ENCODE results near the gene FBXO2.

The FBXO2 gene, protein sequence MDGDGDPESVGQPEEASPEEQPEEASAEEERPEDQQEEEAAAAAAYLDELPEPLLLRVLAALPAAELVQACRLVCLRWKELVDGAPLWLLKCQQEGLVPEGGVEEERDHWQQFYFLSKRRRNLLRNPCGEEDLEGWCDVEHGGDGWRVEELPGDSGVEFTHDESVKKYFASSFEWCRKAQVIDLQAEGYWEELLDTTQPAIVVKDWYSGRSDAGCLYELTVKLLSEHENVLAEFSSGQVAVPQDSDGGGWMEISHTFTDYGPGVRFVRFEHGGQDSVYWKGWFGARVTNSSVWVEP

DNA sequence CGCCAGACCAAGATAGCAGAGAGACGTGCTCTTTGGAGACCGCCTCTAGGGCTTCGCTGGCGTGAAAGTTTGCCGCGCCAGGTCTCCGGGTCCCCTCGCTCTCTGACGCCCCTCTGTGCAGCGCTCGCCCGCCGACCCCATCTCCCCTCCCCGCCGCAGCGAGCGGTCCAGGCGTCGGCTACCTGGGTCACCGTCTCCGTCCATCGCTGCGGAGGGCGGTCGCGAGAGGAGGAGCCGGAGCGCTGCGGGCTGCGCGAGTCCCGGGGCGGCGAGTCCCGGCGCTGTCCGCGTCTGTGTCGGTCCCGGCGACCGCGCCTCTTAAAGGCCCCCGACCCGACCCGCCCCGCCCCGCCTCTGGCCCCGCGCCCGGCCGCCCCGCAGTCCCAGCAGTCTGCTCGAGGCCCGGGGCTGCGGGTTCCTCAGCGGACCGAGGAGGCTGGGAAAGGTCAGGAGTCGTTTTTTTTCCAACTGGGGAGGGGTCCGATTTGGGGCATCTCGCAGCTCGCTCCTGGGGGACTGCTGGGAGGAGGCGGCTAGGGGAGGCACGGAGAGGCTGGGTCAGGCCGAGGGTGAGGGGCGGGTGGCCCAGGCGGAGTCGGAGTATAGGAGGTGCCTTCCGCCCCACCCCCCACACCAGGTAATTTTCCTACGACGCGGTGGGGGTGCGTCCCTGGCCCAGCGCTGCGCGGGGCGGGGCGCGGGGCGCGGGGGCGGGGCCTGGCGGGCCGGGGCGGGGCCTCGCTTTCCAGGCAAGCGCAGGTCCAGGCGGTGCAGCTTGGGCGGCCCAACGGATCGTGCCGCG is at the start of gene FBXO2, which contains the start of gene FBXO44:
Gene FBXO2, minus strand, starts transcription at position 293 of the 802 bp plus-strand sequence. Its CDS starts 89 bp downstream, at position 204.
Gene FBXO44, plus strand, starts transcription at position 741 of the 802 bp plus-strand sequence. CDS start 959 bp downstream, outside the sequence.
- Mint-ChIP-seq H3K36me3 (ENCODE audit: low read depth) (peaks cover 2% of the 10 kb centered on the region), H3K27ac (no peak within 1 kb of the TSS), H3K4me3 (peak within 1 kb of the TSS; percentile 76), H3K9me3 (no peaks in the 10 kb centered on the region), H3K4me1 (ENCODE audit: low read depth) (peaks cover 18% of the 10 kb centered on the region), H3K27me3 (ENCODE audit: low read depth) (peaks cover 18% of the 10 kb centered on the region)

DNA sequence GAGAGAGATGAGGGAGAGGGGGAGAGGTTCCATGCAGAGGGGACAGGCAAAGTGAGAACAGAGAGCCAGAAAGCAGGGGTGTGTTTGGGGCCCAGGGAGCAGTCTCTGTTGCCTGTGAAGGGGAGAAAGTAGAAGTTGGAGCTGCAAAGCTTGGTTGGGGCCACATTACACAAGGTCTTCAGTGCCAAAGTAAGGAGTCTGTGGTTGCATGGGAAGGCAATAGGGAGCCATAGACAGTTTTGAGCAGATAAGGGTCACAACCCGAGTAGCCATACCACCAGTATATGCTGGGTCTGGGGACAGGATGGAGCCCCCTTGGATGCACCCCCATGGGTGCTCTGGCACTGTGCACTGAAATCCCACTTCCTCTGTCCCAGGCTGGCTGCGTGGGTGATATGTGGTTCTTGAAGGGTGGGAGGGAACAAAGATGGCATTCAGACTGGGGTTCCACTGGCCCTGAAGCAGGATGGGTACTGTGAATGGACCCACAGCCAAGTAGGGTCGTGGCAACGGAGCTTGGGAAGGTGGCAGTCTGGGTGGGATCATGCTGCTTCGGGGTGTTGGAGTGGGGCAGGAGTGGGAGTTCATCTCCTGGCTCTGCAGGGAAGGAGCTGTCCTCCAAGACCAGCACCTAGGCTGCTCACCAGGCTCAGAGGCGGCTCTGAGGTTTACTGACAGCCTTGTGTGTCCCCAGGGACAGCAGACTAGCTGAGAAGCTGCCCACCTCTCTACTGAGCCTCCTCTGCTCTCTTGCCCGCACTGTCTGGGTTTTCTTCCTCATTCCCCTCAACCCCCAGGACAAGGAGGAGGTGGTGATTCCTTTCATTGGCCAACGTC is 49.3 kb upstream of the FBXO2 start:
- H3K27ac Mint-ChIP-seq: no peak overlapping the region
- no peaks in the 10 kb centered on the region for H3K9me3 Mint-ChIP-seq
- H3K4me1 Mint-ChIP-seq (ENCODE audit: low read depth): no peaks in the 10 kb centered on the region

DNA sequence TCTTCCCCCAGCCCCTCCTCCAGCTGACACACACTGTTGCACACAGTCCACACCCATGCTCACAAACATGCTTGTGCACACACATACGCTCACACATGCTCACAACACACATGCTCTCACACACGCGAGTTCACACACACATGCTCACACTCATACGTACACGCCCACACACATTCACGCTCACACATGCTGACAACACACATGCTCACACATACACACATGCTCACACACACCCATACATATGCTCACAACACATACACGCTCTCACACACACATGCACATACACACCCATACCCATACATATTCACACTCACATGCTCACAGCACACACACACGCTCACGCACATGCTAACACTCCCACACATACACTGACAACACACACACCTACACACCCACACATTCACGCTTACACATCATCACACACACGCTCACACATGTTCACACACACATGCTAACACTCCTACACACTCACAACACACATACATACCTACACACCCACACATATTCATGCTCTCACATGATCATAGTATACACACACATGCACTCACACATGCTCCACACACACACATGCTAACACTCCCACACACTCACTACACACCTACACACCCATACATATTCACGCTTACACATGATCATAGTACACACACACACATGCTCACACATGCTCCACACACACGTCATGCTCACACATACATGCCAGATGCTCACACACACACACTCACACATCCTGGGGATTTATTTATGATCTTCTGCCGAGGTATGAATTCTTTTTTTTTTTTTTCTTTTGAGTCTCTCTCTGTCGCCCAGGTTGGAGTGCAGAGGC is 48.0 kb upstream of the FBXO2 start:
- no peak overlapping the region for H3K27ac Mint-ChIP-seq
- no peak overlapping the region for H3K4me3 Mint-ChIP-seq
- H3K9me3 Mint-ChIP-seq: no peaks in the 10 kb centered on the region
- H3K4me1 Mint-ChIP-seq (ENCODE audit: low read depth): no peaks in the 10 kb centered on the region
- peaks cover 15% of the 10 kb centered on the region for H3K27me3 Mint-ChIP-seq (ENCODE audit: low read depth)
- no peaks in the 10 kb centered on the region for H3K36me3 Mint-ChIP-seq (ENCODE audit: low read depth)

More for the DNA sequence above, 49.3 kb upstream of the FBXO2 start:
- Mint-ChIP-seq H3K27me3 (ENCODE audit: low read depth) (peaks cover 10% of the 10 kb centered on the region), H3K36me3 (ENCODE audit: low read depth) (no peaks in the 10 kb centered on the region), H3K4me3 (no peak overlapping the region)

DNA sequence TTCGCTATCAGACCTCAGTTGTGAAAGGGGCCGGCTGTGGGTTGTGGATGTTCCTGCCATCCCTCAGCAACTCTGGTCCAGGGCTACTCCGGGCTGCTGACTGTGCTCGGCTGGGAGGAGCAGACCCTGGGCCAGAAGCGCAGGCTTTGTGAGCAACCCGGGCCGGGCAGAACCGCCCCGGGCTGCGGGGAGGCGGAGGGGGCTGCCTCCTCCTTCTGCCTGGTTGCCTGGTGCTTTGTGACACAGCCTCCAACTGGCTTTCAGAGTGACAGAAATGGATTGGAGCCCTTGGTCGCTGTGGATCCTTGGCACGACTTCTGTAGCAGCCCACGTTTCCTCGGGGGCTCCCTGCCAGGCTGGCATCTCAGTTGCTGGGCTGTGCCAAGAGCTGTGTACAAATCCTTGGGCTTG is 47.3 kb upstream of the FBXO2 start:
- Mint-ChIP-seq H3K9me3 (no peaks in the 10 kb centered on the region), H3K36me3 (ENCODE audit: low read depth) (no peaks in the 10 kb centered on the region), H3K4me3 (no peak overlapping the region), H3K27ac (no peak overlapping the region), H3K4me1 (ENCODE audit: low read depth) (no peaks in the 10 kb centered on the region), H3K27me3 (ENCODE audit: low read depth) (peaks cover 15% of the 10 kb centered on the region)

DNA sequence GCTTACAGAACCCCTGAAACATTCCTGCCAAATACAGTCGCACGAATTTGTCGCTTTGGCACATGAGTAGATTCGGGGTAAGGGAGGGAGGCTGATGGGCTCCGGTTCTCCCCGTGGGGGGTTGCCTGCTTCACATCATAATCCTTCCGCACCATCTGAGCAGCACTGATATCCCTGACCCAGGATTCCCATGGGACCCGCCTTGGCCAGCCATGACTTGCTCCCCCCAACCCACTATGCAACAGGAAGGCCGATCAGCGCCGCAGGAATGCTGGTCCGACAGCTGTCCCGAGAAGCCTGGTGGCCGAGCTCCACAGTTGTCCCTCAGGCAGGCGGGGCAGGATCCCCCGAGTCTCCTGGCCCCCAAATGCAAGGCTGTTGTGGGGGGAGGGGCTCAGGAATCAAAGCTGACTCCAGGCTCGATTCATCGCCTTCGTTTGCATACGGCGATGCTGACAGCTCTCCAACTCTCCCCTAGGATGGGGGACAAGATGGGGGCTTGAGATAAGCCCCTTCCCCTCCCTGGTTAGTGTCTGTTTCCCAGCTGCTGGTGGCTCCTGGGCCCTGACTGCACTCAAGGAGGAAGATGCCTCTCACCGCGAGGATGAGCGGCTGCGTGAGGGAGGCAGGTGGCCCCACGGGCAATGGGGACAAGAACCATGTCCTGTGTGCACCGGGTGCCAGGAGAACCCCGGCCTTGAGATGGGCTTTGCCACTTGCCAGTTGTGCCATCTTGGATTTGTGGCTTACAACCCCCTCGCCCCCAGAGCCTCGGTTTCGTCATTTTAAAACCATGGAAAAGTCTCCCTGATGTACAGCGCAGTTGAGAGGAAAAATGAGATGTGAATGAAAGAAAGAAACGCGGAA is 46.6 kb upstream of the FBXO2 start:
- Mint-ChIP-seq H3K4me1 (ENCODE audit: low read depth) (no peaks in the 10 kb centered on the region), H3K27me3 (ENCODE audit: low read depth) (peaks cover 15% of the 10 kb centered on the region), H3K27ac (no peak overlapping the region), H3K36me3 (ENCODE audit: low read depth) (no peaks in the 10 kb centered on the region), H3K9me3 (no peaks in the 10 kb centered on the region), H3K4me3 (no peak overlapping the region)

DNA sequence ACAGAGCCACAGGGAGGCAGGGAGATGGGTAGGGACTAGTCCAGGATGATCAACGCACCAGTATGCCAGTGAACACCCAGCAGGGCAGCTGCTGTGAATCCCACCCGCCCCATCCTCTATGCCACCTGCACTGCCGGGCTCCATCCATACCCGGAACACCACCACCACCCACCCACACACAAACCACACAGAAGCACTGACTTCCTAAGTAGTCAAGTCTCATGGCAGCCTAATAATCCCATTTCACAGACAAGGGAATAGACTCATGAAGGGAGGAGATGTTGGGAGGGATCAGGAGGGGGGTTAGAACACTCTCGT is 43.6 kb upstream of the FBXO2 start:
- Mint-ChIP-seq H3K4me1 (ENCODE audit: low read depth) (peaks cover 7% of the 10 kb centered on the region), H3K4me3 (no peak overlapping the region), H3K27me3 (ENCODE audit: low read depth) (peaks cover 24% of the 10 kb centered on the region), H3K9me3 (no peaks in the 10 kb centered on the region), H3K27ac (no peak overlapping the region), H3K36me3 (ENCODE audit: low read depth) (no peaks in the 10 kb centered on the region)

DNA sequence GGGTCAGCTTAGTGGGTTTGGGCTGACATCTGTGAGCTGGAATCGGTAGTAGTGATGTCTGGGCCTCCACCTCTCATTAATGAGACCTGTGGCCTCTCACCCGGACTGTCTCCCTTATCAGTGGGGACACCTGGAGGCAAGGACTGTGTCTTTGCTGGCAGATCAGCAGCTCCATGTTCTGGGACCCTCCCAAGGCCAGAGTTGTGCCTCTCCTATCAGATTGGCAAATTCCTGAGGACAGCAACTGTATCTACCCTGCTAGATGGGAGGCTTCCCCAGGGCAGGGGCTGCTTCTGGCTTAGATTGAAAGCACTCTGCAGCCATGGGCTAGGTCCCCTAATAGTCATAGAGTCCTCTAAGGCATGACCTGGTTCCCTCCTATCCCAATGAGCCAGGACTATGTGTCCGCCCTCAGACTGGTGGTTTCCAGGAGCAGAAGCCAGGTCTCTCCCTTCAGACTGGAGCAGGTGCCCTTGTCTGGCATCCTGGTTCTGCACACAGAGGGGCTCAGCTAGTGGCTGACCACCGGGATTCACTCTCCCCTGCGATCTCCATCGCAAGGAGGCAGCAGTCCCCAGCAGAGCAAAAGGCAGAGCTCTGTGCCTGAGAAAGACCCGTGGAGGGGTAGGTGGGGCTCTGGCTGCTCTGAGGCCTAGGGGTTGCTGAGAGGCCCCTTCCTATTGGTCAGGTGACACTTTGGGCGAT is 43.1 kb upstream of the FBXO2 start:
- Mint-ChIP-seq H3K4me3 (no peak overlapping the region), H3K27ac (no peak overlapping the region), H3K9me3 (no peaks in the 10 kb centered on the region), H3K4me1 (ENCODE audit: low read depth) (peaks cover 8% of the 10 kb centered on the region), H3K27me3 (ENCODE audit: low read depth) (peaks cover 29% of the 10 kb centered on the region), H3K36me3 (ENCODE audit: low read depth) (no peaks in the 10 kb centered on the region)

DNA sequence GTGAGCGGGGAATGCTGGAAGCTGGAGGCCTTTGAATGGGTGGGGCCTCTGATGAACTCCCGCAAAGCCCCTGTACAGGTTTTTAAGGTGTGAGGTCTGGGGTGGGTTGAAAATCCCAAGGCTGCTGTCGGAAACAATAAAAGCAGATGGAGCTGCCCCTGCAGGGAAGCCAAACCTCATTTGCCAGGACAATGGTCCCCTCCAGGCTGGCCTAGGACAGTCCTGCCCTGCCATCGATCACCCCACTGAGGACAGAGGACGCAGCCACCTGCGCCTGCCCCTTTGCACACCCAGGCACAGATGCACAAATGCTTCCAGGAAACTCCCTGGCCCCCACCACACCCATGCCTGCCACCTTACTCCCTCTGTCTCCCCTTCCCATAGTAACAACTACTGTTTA is 41.6 kb upstream of the FBXO2 start:
- no peaks in the 10 kb centered on the region for H3K36me3 Mint-ChIP-seq (ENCODE audit: low read depth)
- no peaks in the 10 kb centered on the region for H3K9me3 Mint-ChIP-seq
- peaks cover 34% of the 10 kb centered on the region for H3K27me3 Mint-ChIP-seq (ENCODE audit: low read depth)
- peaks cover 8% of the 10 kb centered on the region for H3K4me1 Mint-ChIP-seq (ENCODE audit: low read depth)
- H3K27ac Mint-ChIP-seq: no peak overlapping the region
- no peak overlapping the region for H3K4me3 Mint-ChIP-seq

DNA sequence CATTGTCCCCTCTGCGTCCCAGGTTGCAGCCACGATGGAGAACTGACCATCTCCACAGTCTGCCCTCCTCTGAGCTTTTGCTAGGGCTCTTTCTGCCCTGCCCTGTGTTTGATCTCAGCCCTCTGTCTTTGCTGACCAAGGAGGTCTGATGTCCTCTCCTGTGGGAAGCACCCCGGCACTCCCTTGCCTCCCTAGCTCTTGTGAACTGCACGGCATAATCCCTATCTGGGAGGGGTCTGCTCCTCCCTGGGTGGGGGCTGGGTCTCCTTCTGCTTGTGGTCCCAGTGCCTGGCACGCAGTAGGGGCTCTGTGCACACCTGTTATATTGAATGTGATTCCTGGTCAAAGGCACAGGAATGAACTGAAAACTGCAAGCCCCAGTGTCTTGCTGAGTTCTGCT is 39.7 kb upstream of the FBXO2 start:
- no peaks in the 10 kb centered on the region for H3K9me3 Mint-ChIP-seq
- no peak overlapping the region for H3K4me3 Mint-ChIP-seq
- H3K27me3 Mint-ChIP-seq (ENCODE audit: low read depth): peaks cover 49% of the 10 kb centered on the region
- peaks cover 13% of the 10 kb centered on the region for H3K4me1 Mint-ChIP-seq (ENCODE audit: low read depth)
- H3K36me3 Mint-ChIP-seq (ENCODE audit: low read depth): no peaks in the 10 kb centered on the region
- no peak overlapping the region for H3K27ac Mint-ChIP-seq

DNA sequence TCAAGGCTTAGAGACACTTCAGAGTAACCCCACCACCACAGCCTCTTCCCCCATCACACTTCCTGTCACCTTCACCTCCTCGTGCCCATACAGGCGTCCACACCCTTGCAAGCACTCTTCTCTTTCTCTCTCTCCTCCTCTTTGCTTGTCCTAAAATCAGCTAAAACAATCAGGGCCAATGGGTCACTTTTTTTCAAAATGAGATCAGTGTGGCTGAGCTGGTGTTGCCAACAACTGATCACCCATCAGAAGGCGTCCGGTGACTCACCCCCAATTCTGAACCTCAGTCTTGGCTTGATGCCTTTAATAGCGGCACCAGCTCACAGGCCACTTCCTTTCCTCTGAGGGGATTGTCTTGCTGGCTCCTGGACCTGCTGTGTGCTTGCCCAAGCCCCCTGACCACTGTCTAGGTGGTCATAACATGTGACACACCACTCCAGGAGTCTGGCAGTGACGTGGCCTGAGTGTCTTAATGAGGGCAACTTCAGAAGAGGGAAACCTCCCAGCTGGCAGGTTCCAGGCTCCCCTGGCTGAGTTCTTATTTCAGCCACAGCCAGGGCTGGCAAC is 38.9 kb upstream of the FBXO2 start:
- Mint-ChIP-seq H3K27me3 (ENCODE audit: low read depth) (peaks cover 49% of the 10 kb centered on the region), H3K27ac (no peak overlapping the region), H3K4me1 (ENCODE audit: low read depth) (peaks cover 13% of the 10 kb centered on the region), H3K36me3 (ENCODE audit: low read depth) (no peaks in the 10 kb centered on the region), H3K4me3 (peak overlapping the region; percentile 30), H3K9me3 (no peaks in the 10 kb centered on the region)

DNA sequence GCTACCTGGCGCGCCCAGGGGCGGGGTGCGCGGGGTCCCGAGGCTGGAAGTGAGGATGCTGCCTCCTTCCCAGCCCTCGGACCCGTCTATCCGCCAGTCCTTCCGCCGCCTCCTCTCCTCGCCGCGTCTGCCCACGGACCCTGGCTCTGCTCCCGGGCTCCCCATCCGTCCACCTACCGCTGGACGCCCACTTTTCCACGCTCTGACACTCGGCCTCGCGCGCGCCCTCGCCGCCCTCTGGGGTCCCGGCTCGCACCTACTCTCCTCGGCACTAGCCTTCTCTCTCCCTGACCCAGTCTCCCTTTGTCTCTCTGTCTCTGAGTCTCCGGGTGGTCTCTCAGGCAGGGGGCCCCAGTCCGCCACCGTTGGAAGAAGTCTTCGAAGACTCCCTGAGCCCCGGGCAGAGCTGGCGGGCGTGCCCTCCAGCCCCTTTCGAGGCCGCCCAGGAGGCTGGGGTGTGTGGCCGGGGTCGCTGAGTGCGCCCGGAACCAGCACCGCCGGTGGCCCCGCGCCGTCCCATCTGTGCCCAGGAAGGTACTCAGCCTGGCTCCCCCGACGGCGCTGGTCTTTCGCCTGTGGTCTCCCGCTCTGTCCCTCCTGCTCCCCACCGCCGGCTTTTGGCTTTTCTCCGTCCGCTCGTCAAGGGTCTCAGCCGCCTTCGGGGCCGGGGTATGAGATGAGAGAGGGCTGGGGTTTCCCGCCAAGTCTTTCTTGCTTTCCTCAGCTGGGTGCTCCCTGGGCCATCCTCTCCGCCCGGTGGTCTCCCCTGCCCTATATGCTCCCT is 37.9 kb upstream of the FBXO2 start:
- peaks cover 13% of the 10 kb centered on the region for H3K4me1 Mint-ChIP-seq (ENCODE audit: low read depth)
- H3K27ac Mint-ChIP-seq: no peak overlapping the region
- H3K9me3 Mint-ChIP-seq: no peaks in the 10 kb centered on the region
- H3K36me3 Mint-ChIP-seq (ENCODE audit: low read depth): no peaks in the 10 kb centered on the region
- H3K27me3 Mint-ChIP-seq (ENCODE audit: low read depth): peaks cover 54% of the 10 kb centered on the region
- peak overlapping the region; percentile 50 for H3K4me3 Mint-ChIP-seq

DNA sequence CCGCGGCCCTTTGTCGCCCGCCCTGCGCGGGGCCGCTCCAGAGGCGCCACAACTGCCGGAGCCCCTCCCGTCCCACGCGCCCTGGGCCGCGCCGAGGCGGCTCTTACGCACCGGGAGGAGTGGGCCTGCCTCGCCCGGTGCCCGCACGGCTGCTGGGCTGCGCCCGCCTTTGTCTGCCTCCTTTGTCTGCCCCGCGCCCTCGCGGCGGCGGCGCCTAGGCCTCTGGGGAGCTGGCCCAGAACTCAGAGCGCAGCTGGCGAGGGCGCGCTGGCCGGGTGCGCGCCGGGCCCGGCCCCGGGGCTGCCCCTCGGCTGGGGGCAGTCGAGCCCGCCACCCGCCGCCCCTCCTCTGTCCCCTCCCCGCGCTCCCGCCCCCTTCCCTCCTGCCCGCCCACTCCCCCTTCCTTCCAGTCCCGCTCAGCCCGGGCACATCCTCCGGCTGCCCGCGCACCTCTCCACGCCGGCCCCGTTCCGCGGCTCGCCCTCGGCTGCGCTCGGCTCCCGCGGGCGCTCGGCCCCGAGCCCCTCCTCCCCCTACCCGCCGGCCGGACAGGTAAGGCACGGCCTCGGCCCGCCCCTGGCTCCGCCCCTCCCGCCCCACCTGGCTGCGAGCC is 37.2 kb upstream of the FBXO2 start, which contains the start of gene DRAXIN:
Gene DRAXIN, plus strand, starts transcription at position 409 of the 613 bp plus-strand sequence. CDS start 14,549 bp downstream, outside the sequence.
- Mint-ChIP-seq H3K27me3 (ENCODE audit: low read depth) (peaks cover 54% of the 10 kb centered on the region), H3K9me3 (no peaks in the 10 kb centered on the region), H3K4me1 (ENCODE audit: low read depth) (peaks cover 13% of the 10 kb centered on the region), H3K27ac (no peak within 1 kb of the TSS), H3K4me3 (peak within 1 kb of the TSS; percentile 50), H3K36me3 (ENCODE audit: low read depth) (no peaks in the 10 kb centered on the region)
